NCI-H146 (cell line): ENCODE results near the gene DUSP22.

Source experiments
- DNase-seq: peaks from one replicate; lab custom pipeline; 2025; lab: John Stamatoyannopoulos, UW

DUSP22 gene

GRCh38 chr6:309947-310346 lies 17.7 kb downstream of the DUSP22 start:
- no peak for DNase-seq

DNA sequence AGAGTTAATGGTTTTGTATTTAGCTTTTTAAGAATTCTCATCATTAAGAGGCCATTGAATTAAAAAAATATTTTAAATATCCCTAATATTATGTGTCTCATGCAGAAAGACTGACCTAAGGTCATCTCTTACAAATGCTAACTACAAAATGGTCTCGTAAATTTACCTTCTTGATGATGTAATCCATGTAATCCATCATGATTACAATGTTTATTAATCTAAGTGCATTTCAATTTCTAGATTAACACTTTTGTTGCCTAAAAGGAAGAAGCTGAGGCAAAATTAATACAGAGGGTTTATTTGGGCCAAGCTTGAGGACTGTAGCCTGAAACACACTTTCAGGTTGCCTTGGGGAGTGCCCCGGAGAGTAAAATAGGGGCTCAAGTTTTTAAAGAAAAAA lies 18.4 kb downstream of the DUSP22 start:
- no peak for DNase-seq

GRCh38 chr6:311679-312220 lies 19.5 kb downstream of the DUSP22 start:
- DNase-seq = no peak

GRCh38 chr6:313087-313486 lies 20.8 kb downstream of the DUSP22 start:
- DNase-seq = no peak

GRCh38 chr6:313917-314316 lies 21.6 kb downstream of the DUSP22 start:
- DNase-seq = no peak

- DNase-seq = no peak
These were observed 22.1 kb downstream of the DUSP22 start for GRCh38 chr6:314377-314776.

DNA sequence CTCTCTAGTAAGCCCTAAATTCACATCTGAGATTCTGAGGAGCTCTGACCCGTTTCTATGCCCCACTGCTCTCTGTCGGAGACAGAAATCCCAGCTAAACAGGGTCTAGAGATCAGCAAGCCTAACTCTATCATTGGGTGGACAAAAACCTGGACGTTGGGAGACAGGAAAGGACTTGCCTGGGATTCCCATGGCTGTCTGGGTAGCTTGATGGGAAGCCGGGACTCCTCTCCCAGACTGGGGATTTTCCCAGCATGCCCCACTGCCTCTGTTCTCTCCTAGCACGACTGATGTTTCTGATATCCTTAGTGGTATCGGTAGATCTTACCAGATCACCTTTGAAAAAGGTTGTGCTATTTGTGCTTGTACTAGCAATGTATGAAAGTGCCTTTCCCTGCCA lies 22.9 kb downstream of the DUSP22 start:
- no peak for DNase-seq

- no peak for DNase-seq
These were observed 23.9 kb downstream of the DUSP22 start for GRCh38 chr6:315921-316752.

GRCh38 chr6:316753-317038 lies 24.4 kb downstream of the DUSP22 start:
- no peak for DNase-seq

- no peak for DNase-seq
These were observed 24.8 kb downstream of the DUSP22 start for GRCh38 chr6:317060-317447.

- DNase-seq = no peak
These were observed 25.3 kb downstream of the DUSP22 start for GRCh38 chr6:317448-318144.

DNA sequence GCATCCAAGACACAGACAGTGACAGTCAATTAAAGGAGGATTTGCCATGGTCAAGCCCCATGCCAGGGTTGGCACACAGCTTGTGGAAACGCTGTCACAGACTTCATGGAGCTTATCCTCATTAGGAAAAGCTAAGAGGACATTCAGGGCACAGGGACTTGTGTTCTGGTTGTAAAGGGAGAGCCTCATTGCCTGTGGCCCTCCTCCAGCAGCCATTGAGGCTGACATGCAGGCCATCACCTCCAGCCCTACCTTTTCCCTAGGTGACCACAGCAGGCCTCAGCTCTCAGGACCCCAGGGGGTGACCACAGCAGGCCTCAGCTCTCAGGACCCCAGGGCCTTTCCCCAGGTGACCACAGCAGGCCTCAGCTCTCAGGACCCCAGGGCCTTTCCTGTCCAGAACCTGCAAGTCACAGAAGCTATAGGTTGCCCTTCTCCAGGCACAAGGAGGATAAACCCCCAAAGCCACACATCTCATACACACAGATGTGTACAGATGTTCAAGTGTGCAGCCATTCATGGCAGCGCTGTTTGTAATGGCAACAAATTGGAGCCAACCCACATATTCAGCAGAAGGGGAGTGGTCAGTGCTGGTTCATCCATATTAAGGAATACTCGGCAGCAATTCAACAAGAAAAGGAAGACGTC lies 26.1 kb downstream of the DUSP22 start:
- DNase-seq = no peak

GRCh38 chr6:319177-320131 lies 27.2 kb downstream of the DUSP22 start:
- DNase-seq = no peak

DNA sequence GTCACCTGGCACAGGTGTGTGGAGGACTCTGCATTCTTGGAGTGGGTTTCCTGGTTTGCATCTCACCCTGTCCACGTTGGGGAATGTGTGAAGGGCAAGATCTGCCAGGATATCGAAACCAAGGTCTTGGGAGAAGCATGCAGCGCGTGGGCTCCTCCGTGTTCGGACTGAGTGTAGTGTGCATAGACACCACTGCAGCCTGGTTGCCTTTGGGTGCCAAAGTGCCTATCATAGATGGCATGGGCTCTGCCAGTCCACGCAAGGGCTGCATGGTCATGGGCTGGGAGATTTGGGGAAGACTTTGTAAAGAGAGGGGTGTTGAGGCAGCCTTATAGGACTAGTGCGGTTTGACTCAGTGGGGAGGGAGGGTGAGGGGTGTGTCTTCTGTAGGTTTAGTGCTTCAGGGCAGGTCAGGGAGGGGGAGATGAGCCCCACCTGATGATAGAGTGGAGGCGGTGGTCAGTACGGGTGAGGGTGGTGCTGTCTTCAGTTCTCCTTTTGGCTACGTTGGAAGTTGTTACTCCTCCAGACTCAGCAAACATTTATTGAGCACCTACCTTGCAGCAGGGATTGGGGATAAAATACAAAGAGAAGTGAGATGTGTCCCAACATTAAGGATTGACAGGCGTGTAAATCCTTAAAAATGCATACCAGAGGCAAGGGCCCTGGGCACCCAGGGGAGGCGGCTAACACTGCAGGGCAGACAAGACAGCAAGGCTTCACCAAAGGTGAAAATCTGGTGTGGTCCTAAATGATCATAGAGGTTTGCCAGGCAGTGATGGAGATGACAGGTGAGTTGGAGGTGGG lies 28.3 kb downstream of the DUSP22 start:
- no peak for DNase-seq

GRCh38 chr6:321158-321438 lies 28.8 kb downstream of the DUSP22 start:
- DNase-seq = no peak

GRCh38 chr6:321536-322258 lies 29.4 kb downstream of the DUSP22 start:
- no peak for DNase-seq

GRCh38 chr6:322259-322930 lies 30.1 kb downstream of the DUSP22 start:
- no peak for DNase-seq

- no peak for DNase-seq
These were observed 30.8 kb downstream of the DUSP22 start for GRCh38 chr6:322940-323729.

DNA sequence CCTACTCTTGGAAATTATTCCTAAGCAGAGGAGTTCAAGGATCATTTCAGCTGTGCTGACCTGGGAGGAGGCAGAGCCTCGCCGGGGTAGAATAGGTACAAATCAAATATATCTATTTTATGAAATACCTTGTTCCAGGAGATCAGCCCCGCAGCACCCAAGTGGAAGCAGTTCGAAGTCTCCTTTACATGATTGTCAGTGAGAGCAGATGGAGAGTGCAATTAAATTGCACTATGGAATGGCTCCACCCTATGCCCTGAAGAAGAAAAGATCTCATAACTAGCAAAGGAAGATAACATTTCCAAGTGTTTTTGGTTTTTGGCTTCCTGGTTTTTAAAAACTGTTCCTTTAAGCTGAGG lies 31.4 kb downstream of the DUSP22 start:
- no peak for DNase-seq
